HL-60 (cell line): ENCODE results near the gene ASIC3.

Experiments used
- DNase-seq, 2 experiments: peaks; one replicate each; pipeline ENCODE4 v3.0.0-alpha.2; 2010 to 2020; ENCODE audit warnings: low read depth in 1 of 2, low spot score in 1 of 2
- H3K27ac ChIP-seq: fragments of 250-450 bp; sonication (Bioruptor Pico); replicated peaks from 2 replicates; pipeline ENCODE4 v1.5.1; 2020; ENCODE audit warnings: mild to moderate bottlenecking, moderate library complexity
- H3K27me3 ChIP-seq: fragments of 250-450 bp; sonication (Bioruptor Pico); 2 replicates; pipeline ENCODE4 v1.5.1; 2021; ENCODE audit warnings: mild to moderate bottlenecking, moderate library complexity; ENCODE audit not compliant: insufficient read depth, poor library complexity, severe bottlenecking
- H3K4me3 ChIP-seq: replicated peaks from 2 replicates; pipeline ENCODE4 v1.5.1; 2011; ENCODE audit warnings: mild to moderate bottlenecking, control low read depth, low read length; ENCODE audit not compliant: insufficient read depth
- CTCF ChIP-seq: IDR thresholded peaks from one replicate; pipeline ENCODE4 v1.5.1; 2011; ENCODE audit warnings: low read length, control low read depth, inconsistent platforms; ENCODE audit not compliant: insufficient read depth
- GABPA ChIP-seq: IDR thresholded peaks from 2 replicates; pipeline ENCODE4 v1.6.1; 2012; ENCODE audit warnings: low read depth
- POLR2AphosphoS5 ChIP-seq: IDR thresholded peaks from 2 replicates; pipeline ENCODE4 v1.6.1; 2012; ENCODE audit warnings: low read depth
- REST ChIP-seq: IDR thresholded peaks from 2 replicates; pipeline ENCODE4 v1.6.1; 2012; ENCODE audit warnings: low read depth; ENCODE audit not compliant: insufficient replicate concordance
- SPI1 ChIP-seq: IDR thresholded peaks from 2 replicates; pipeline ENCODE4 v1.6.1; 2012; ENCODE audit warnings: low read depth, mild to moderate bottlenecking, borderline replicate concordance

The ASIC3 gene

GRCh38 chr7:151077705-151078232 is 29.4 kb downstream of the ASIC3 start:
- no peaks in the 10 kb centered on the region for H3K27me3 ChIP-seq
- no peak for DNase-seq
- TF ChIP-seq CTCF (no peak), POLR2AphosphoS5 (peak; percentile 11; the same call in 1 of the 2 replicates)
- no peak overlapping the region for H3K27ac ChIP-seq
- H3K4me3 ChIP-seq = no peak overlapping the region

GRCh38 chr7:151078233-151079040 is 30.1 kb downstream of the ASIC3 start:
- Histone ChIP-seq H3K27me3 (no peaks in the 10 kb centered on the region), H3K27ac (no peak overlapping the region), H3K4me3 (no peak overlapping the region)
- TF ChIP-seq GABPA (no peak), REST (no peak), CTCF (no peak), SPI1 (no peak), POLR2AphosphoS5 (no peak)
- DNase-seq = no peak

- peak overlapping the region; percentile 97; the same call in 1 of the 2 replicates for H3K27ac ChIP-seq
- peak overlapping the region; percentile 77 for H3K4me3 ChIP-seq
- TF ChIP-seq CTCF (no peak), REST (peak; percentile 30), SPI1 (no peak), GABPA (no peak)
- no peak for DNase-seq
- no peaks in the 10 kb centered on the region for H3K27me3 ChIP-seq
Measured at GRCh38 chr7:151079199-151079910, 31.0 kb downstream of the ASIC3 start.
